ENCODE results near the gene MYO1D.
A peak's percentile ranks its signal among the peaks of the same experiment; 100 is the strongest.

Gene MYO1D

DNA sequence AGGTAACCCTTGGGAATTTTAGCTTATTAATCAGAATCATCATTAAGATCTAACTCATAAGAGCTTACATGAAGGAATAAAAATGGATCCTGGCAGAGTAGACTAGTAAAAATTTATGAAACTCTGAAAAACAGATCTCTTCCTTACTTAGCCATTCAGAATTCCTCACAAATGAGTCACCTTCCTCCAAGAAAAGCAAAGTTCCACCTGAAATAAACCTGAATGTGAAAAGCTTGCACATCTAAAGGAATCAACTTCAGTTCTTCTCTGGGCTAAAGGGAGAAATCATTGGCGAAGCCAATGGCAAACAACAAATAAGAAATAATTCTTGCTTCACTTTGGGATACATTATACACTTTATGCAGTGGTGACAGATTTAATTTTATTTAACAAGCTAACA lies 22.7 kb downstream of the MYO1D start:
- no peak for DNase-seq

GRCh38 chr17:32852811-32853210 lies 24.1 kb downstream of the MYO1D start:
- no peak for DNase-seq

- no peak for DNase-seq
These were observed 27.0 kb downstream of the MYO1D start for GRCh38 chr17:32849879-32850278.

- no peak for DNase-seq
These were observed 28.9 kb downstream of the MYO1D start for GRCh38 chr17:32847977-32848376.

DNA sequence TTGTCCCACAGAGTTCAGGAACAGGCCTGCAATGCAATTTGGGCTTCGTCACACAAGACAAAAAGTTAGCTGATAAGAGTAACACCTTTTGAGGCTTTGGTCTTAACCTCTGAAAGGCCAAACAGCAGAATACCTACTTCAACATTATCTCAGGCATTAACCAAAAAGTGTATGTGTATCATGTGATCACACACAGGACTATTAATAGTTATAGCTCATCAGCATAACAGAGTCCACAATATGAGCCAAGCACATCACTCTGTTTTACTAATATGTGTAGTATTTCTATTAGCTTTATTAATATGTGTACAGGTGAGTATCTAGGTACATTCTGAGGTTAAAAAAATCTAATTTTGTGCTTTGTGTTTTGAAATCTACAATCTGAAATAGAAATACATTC lies 30.8 kb downstream of the MYO1D start:
- DNase-seq = no peak

DNA sequence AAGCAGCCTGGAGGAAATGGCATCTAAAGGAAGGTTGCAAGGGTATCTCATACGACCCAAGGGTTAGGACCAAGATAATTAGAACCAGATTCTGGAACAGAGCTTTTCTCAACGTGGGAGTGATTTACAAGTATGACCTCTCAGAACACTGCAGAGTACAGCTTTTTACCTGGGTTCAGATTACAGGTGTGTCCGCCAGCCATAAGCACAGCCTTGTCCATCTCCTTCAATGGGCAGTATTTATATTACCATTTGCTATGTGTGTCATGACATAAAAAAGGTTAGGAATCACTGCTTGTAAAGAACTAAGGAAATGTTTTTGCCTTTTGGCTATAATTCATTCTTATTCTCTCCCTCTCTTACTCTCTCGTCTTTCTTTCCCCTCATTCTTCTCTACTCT lies 36.7 kb downstream of the MYO1D start:
- DNase-seq = no peak

- no peak for DNase-seq
These were observed 40.4 kb downstream of the MYO1D start for GRCh38 chr17:32836527-32836926.

DNA sequence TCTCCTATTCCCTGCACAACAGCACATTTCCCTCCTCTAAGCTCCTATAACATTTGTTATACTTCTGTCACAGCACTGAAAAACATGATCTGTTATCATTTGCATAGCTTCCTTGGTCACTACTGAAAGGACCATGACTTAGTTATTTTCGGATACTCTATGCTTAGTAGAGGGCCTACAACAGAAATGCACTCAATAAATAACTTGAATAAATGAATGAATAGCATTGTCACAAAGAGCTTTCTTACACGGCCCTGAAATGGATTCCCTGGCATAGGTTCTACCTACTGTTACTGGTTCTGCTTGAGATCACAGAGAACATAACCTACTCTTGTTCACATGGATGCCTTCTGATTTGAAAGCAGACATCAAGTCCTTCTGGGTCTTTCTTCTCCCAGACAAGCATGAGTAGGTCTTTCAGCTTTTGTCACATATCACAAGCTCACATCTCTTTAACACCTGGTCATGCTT lies 41.6 kb downstream of the MYO1D start:
- no peak for DNase-seq

- no peak for DNase-seq
These were observed 42.8 kb downstream of the MYO1D start for GRCh38 chr17:32834104-32834503.

- no peak for DNase-seq
These were observed 43.4 kb downstream of the MYO1D start for GRCh38 chr17:32833526-32833925.

DNA sequence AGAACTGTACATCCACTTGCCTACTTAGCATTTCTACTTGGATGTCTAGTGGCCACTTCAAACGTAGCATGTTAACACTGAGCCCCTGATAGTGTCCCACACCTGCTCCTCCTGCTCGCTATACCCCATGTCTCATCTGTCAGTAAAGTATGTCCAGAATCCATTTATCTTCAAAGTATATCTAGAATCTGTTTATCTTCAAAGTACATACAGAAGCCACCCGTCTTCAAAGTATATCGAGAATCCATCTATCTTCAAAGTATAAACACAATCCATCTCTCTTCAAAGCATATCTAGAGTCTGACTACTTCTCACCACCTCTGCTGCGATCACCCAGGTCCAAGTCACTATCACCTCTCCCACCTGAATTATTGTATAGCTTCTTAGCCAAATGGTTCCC lies 43.8 kb downstream of the MYO1D start:
- no peak for DNase-seq

DNA sequence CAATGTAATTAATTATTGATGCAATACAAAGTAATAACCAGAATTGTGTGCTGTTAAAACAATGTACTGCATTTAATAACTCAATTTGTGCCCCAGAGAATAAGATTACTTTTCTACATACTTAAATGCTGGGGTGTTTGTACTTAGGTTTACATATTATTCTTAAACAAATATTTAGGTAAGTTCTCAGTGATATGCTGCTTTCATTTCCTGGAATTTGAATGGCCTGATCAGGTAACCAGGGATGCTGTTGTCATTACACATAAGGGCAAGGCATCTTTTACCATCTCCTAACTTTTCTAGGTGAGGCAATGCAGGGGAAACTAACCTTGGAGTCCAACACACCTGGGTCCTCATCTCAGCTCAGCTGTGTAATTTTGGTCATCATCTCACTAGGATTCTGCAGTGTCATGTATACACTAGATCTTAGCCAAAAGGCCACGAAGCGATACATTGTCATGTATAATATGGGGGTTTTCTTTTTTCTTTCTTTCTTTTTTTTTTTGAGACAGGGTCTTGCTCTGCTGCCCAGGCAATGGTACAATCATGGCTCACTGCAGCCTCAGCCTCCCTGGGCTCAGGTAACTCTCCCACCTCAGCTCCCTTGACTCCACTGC lies 45.2 kb downstream of the MYO1D start:
- DNase-seq = no peak

- no peak for DNase-seq
These were observed 45.7 kb downstream of the MYO1D start for GRCh38 chr17:32831223-32831622.

DNA sequence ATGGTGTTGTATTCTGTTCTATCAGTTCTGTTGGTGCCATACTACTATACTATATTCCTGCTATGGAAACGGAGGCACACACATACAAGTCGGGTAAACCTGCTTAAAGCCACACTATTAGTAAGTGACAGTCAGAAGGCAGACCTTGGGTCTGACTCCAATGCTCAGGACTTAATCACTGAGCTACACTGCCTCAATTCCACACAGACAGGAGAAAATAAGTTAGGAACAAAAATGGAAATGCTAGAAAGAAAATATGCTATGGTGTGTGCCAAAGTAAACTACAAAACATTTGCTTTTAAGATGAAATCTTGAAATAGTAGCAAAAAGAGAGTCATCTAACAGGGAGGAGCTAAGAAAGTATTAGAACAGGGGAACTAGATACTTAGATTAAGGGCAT lies 48.1 kb downstream of the MYO1D start:
- no peak for DNase-seq

DNA sequence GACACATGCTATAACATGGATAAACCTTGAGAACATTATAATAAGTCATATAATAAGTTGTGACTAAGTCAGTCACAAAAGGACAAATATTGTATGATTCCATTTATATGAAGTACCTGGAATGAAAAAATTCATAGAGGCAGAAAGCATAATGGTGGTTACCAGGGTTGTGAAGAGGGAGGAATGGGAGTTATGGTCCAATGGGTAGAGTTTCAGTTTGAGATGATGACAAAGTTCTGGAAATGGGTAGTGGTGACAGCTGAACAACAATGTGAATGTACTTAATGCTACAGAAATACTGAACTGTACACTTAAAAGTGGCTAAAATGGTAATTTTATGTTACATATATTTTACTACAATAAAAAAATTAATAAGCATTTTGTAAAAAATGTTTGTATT lies 49.7 kb downstream of the MYO1D start:
- no peak for DNase-seq

DNA sequence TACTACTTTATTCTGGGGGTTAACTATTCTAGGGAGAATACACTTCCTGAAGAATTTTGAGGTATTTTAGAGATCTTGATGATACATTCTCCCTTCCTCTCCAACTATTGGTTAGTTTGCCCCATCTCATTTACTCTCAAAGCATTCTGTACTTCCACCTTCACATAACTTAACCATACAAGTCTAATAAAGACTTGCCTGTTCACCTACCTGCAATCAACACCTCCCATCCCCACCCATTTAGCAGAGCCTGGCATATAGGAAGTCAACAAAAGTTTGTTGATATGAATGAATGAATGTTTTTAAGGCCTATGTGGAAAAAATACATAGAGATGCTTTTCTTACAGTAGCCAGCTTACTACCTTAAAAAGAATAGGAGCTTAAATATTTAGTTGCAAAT lies 50.8 kb downstream of the MYO1D start:
- no peak for DNase-seq

DNA sequence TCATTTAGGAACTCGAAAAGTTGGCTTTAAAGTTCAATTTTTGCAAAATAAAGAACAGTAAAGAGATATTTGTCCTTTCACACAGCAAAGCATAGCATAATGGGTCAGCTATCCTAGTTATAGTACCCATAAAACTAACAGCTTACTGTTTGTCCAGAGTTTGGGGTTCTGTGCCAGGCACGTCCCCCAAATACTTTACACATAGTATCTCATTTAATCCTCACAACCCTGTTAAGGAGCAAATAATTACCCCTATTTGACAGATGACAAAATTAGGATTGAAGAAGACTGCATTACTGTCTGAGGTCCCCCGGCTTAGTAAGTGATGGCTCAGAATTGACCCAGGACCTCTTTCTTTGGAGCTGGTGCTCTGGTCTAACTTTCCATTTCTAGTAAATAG lies 52.6 kb downstream of the MYO1D start:
- DNase-seq = no peak

- no peak for DNase-seq
These were observed 53.9 kb downstream of the MYO1D start for GRCh38 chr17:32822996-32823395.

DNA sequence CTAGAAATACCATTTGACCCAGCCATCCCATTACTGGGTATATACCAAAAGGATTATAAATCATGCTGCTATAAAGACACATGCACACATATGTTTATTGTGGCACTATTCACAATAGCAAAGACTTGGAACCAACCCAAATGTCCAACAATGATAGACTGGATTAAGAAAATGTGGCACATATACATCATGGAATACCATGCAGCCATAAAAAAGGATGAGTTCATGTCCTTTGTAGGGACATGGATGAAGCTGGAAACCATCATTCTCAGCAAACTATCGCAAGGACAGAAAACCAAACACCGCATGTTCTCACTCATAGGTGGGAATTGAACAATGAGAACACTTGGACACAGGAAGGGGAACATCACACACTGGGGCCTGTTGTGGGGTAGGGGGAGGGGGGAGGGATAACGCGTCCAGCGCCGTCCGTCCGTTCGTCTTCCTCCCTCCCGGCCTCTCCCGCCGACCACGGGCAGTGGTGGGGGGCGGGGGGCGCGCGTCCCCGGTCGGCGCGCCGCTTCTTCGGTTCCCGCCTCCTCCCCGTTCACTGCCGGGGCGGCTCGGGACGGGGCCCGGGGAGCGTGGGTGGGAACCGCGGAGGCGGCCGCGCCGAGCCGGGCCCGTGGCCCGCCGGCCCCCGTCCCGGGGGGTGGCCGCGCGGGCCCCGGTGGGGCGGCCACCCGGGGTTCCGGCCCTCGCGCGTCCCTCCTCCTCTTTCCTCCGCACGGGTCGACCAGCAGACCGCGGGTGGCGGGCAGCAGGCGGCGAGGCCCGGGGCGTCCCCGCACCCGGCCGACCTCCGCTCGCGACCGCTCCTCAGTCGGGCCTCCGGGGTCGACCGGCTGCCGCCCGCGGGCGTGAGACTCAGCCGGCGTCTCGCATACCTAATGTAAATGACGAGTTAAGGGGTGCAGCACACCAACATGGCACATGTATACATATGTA lies 54.7 kb downstream of the MYO1D start:
- peak; percentile 59 for DNase-seq

- DNase-seq = no peak
These were observed 56.5 kb downstream of the MYO1D start for GRCh38 chr17:32820440-32820839.

DNA sequence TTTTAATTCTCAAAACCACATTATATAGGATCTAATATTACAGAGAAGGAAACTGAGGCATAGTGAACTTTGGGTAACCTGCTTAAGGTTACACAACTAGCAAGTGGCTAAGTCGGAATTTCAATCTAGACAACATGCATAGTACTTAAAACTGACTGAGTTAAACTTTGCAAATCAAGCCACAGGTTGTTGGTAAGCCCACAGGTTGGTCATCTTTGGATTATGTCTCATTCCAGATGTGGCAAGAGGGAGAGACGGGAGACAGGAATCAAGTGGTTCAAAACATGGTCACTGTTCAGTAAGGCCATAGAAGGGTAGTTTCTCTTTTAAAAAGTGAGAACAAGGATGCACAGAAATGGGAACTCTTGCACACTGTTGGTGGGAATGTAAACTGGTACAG lies 57.1 kb downstream of the MYO1D start:
- DNase-seq = no peak

DNA sequence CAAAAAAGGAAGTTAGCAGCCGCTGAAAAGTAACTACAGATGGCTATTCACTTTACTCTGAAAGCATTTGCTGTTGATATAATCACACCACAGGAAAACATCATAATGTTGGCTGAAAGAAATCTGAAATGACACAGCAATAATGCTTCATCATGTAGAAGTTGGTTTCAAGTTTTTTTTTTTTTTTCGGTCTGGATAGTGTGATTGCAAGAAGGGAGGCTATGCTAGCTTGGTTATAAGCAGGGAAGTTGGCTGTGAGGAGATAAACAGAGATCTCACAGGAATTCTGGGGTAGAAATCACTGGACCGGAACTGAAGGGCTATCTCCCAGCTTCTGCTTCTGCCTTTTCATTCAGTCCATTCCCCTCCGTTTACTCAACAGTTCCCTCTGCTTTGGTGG lies 57.9 kb downstream of the MYO1D start:
- DNase-seq = no peak

GRCh38 chr17:32815460-32815859 lies 61.5 kb downstream of the MYO1D start:
- DNase-seq = no peak

DNA sequence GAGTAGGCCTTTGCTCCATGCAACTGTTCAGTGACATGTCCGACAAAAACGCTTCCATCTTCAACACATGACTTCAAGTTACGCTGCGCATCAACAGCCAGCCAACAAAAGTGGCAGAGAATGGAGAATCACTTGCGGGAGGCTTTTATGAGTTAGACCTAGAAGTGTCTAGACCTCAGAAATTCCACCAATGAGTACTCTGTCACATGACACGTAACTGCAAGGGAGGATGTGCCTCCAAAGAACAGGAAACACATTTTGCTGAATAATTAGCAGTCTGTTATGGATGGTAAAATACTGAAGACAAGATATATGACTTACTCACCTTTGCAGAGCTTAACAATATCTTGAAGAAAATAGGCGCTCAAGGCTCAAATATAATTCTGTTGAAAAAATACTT lies 62.1 kb downstream of the MYO1D start:
- no peak for DNase-seq

Measured in activated CD8-positive, alpha-beta memory T cell treated with anti-CD3 and anti-CD28 coated beads, Interleukin-2, amount 50 U/mL, for 48 hours (primary cell).